Activated CD8-positive, alpha-beta memory T cell treated with anti-CD3 and anti-CD28 coated beads, Interleukin-2, amount 50 U/mL, for 1 hour (primary cell): ENCODE measurements around the gene ELF1.

ENCODE experiments used
- DNase-seq: peaks from one replicate; pipeline ENCODE4 v3.0.0-alpha.2; 2020; ENCODE audit errors: extremely low read depth

ELF1 gene

GRCh38 chr13:41006978-41007743 is 12.0 kb downstream of the ELF1 start:
- no peak for DNase-seq

- no peak for DNase-seq
Observed at GRCh38 chr13:41006306-41006705, 12.8 kb downstream of the ELF1 start.

DNA sequence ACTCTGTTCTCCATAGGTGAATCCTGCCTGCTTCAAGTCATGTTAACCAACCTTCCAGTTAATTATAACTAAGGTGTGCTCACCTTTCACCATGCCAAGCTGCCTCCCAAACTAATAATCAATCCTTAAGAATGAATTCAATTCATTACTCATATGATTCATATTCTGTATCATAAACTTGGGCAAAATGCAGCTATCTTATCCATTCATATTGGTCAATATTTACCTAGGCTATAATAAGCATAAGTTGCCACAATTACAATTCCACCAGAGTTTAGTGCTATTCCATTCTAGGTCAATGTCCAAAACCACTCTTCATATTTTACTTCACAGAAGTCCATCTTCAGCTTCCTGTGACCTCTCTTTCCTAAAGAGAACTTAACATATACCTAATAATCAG is 13.4 kb downstream of the ELF1 start:
- no peak for DNase-seq

DNA sequence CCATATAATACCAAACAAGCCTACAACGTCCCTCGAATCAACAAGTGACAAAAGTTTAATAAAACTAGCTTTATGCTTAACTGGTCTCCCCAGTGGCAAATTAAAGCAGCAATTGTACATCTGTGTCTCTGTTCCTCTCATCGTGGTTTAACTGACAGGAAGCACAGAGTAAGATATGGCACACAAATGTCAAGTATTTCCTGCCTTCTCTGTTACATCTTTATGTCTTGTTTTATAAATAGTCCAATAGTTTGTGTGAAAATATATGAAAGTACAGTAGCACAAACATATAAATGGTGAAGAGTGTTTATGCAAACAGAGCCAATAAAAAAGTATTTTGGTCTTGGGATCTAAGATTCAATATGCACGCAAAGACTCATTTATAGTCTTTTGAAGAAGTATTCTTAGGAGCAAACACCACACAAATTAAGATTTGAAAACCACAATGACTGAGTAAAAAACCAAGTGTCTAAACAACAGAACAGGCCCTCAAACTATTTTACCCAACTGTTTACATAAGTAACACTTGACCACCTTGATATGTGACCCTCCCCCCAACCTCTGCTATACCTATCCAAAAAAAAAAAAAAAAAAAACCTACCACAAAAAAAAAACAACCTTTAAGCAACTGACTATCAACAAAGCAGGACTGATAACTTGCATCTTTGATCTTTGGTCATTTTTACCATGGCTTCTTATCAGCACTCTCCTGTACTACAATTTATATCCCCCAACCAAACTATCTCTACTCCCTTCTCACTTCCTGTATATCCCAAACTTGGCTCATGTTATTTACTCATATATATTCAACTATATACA is 14.0 kb downstream of the ELF1 start:
- DNase-seq: no peak

GRCh38 chr13:41002606-41003005 is 16.5 kb downstream of the ELF1 start:
- no peak for DNase-seq

- no peak for DNase-seq
Observed at GRCh38 chr13:41001695-41002094, 17.4 kb downstream of the ELF1 start.

- no peak for DNase-seq
Observed at GRCh38 chr13:40999416-40999815, 19.7 kb downstream of the ELF1 start.

DNA sequence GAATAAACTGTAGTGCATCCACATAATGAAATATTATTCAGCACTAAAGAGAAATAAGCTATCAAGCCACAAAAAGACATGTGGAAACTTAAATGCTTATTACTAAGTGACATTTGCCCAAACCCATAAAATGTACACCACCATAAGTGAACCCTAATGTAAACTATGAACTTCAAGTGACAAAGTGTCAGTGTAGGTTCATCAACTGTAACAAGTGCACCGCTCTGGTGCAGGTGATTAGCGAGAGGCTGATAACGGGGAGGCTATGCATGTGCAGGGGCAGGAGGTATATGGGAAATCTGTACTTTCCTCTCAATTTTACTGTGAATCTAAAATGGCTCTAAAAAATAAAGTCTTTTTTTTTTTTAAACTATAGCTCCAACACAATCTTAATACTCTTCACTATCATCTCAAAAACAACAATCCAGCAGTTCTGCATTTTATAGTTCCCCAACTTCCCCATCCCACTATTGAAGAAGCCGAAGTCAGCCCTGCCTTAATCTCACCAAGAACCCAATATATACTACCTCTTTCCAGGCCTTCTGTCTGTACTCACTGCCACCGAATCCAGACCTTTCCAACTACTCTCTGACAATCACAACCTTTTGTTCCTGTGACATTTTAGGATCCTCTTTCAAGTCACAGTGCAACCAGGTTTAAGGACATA is 22.6 kb downstream of the ELF1 start:
- DNase-seq: no peak

DNA sequence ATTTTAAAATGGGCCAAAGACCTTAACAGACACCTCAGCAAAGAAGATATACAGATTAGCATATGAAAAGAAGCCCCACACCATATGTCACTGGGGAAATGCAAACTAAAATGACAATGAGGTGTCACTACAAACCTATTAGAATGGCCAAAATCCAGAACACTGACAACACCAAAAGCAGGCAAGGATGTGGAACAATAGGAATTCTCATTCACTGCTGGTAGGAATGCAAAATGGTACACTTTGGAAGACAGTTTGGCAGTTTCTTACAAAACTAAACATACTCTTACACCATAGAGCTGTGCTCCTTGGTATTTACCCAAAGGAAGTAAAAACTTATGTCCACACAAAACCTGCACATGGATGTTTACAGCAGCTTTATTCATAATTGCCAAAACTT is 23.1 kb downstream of the ELF1 start:
- no peak for DNase-seq

GRCh38 chr13:40994581-40995230 is 24.4 kb downstream of the ELF1 start:
- no peak for DNase-seq

DNA sequence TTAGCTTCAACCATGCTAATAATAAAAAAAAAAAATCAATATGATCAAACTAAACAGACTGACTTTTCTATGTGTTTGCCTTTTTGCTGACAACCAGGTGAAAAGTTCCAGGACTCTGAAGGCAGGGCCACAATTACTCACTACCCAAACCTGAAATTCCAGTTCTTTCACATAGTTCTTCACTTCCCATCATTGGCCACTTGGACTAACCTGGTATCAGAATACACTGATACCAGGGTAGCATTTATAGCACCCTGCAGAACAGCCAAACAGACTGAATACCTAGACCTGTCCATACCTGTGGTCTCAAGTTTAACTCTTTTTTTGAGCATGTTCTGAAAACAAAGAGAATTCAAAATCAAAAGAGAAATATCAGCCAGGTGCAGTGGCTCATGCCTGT is 25.1 kb downstream of the ELF1 start:
- no peak for DNase-seq

DNA sequence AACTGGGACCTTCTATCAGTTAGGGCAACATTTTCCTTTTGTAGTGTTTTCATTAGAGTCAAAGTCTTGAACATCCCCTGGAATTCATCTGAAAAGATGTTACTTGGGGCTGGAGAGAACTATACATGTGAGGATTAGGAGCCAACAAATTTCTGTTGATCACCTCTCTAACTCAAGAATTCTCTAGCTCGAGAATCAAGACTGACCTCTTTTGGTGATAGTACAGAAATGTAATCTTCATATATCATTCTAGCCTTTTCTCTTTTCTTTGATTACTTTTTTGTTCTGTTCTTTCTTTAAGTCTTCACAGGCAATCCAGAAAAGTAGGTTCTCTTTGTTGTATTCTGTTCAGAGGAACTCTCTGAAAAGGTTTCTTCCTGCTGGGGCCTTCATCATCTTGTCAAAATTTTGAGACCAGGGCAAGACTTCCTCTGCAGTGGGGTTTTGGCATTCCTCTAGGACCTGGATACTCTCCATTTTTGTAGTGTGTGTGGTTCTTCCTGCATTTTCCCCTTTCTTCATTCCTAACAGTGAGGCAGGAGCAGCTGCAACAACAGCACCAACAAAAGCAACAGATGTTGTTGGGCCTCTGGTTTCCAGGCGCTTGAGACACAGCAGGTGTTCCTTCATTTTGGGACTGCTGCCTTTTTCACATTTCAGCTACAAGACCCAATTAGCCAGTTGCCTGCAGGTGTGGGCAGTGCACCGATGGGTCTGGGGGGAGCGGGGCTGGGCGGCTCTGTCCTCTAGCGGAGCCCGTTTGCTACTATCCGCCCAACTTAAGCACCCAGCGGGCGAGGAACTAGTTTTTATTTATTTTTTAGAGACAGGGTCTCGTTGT is 26.2 kb downstream of the ELF1 start:
- no peak for DNase-seq

- no peak for DNase-seq
Observed at GRCh38 chr13:40987606-40988280, 31.4 kb downstream of the ELF1 start.

DNA sequence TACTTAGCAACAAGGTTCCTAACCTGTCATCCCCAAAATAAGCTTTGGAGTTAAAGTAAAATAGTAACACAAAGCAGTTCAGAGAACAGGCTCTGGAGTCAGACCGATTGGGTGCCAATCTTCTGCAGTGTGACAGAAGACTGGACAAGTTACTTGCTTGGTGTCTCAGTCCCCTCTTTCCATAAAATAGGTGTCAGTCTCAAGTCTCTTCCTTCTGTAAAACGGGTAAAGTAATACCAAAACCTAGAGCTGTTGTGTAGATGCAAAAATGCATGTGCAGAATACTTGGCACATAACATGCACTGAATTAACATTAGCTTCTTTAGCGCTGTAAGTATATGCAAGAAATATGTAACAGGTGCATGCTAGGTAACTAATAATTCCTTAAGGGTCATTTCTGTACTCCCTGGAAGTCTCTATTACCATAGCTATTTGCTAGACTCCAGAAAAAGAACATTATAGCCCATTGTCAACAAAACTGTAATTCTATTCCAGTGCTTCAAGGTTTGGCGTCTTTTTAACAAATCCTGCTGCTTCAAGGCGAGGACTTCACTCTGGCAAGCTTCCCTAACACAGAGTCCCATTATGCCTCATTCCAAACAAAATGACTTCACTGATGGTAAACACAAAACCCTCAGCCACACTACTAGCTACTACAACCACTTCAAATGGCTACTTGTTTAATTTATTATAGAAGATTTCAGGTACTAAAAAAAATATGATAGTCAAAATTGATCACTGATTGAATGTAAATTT is 32.8 kb downstream of the ELF1 start:
- no peak for DNase-seq

DNA sequence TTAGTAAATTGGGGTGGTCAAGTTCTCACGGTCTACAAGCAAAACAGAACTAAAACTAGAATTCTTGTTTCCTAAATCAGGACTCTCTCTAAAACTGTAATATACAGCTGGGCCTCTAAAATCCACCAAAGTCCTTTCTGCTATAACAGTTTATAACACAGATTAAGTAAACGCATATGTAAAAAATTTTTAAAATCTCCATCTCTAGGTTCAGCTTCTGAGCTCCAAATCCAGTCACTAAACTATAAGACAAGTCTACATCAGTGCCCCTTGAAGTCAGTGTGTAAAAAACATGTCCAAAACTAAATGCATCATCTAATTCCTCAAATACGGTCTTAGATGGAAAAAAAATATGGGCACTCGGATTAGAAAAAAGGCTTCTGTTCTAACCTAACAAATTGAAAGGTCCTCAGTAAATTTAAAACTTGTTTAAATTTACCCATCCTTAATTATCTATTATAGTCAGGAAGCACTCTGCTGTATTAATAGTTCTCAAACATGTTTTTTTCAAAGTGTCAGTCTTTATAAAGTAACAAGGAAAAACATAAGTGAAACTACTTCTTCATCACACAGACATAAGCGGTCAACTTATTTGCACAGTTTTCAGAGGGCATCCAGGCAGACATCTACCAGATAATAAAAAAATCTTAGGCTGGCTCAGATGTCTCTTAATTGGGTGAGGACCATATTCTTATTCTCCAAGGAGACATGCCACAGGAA is 33.6 kb downstream of the ELF1 start:
- no peak for DNase-seq

GRCh38 chr13:40984668-40985366 is 34.3 kb downstream of the ELF1 start:
- DNase-seq: no peak

- DNase-seq: no peak
Observed at GRCh38 chr13:40983725-40984667, 35.1 kb downstream of the ELF1 start.

GRCh38 chr13:40983259-40983658 is 35.9 kb downstream of the ELF1 start:
- no peak for DNase-seq
